ENCODE measurements around the gene EPHA2. TPM values are rescaled to one million over a fixed set of nuclear protein-coding genes. Genes with fewer than 3 reads are reported as not detected.

Gene EPHA2
- total RNA-seq, 2 experiments from 2014 or later, result 0.15 TPM; not detected in 1

- H3K4me2 ChIP-seq (ENCODE audit: low read length), result no peak overlapping the region
- no peaks in the 10 kb centered on the region for H4K20me1 ChIP-seq (ENCODE audit: insufficient read depth, low read length)
- intact Hi-C loops (cut with micrococcal nuclease; ENCODE audit: unreplicated experiment), result loop anchor here (1.0 to 10.0 kb wide), 4 partner anchors 58 to 182 kb away; partner anchors contain the start of gene SRARP
- no peaks in the 10 kb centered on the region for H3K79me2 ChIP-seq (ENCODE audit: insufficient read depth, low read depth, low read length)
- CTCF ChIA-PET (ENCODE audit: unreplicated experiment), result interaction anchor here (0.6 to 1.3 kb wide), 2 partner anchors 16 to 108 kb away, joined by 3 to 6 read pairs; no protein-coding TSS in a partner anchor
- no peak for DNase-seq (ENCODE audit: low spot score)
- H2AFZ ChIP-seq (ENCODE audit: low read length), result no peak overlapping the region
- H3K9me2 ChIP-seq (ENCODE audit: insufficient read depth, low read length), result no peaks in the 10 kb centered on the region
- H3K9me3 ChIP-seq (ENCODE audit: low read length), result no peaks in the 10 kb centered on the region
- no peaks in the 10 kb centered on the region for H3K36me3 ChIP-seq (ENCODE audit: insufficient read depth, low read length)
- H3K4me1 ChIP-seq (ENCODE audit: insufficient read depth, low read length, poor library complexity, severe bottlenecking), result no peaks in the 10 kb centered on the region
- no peak overlapping the region for H3K27ac ChIP-seq (ENCODE audit: low read depth, low read length, poor library complexity, severe bottlenecking)
- no TSS peak for BruUV-seq (replicated peaks)
- TF ChIP-seq EZH2phosphoT487 (IDR thresholded peaks at IDR 0.05; ENCODE audit: borderline replicate concordance, low read depth, low read length), result no peak
- no peak for TF ChIP-seq CTCF (conservative IDR thresholded peaks at IDR 0.05; ENCODE audit: low read length)
- no peak overlapping the region for H3K4me3 ChIP-seq (ENCODE audit: low read depth, low read length, poor library complexity, severe bottlenecking)
- POLR2A ChIA-PET, result interaction anchor here (1.0 kb wide), 1 partner anchor 108 kb away, joined by 4 read pairs; no protein-coding TSS in a partner anchor
These were observed 30.9 kb upstream of the EPHA2 start for GRCh38 chr1:16186655-16187235.

- Histone ChIP-seq H3K27ac (ENCODE audit: low read depth, low read length, poor library complexity, severe bottlenecking) (no peak overlapping the region), H3K4me2 (ENCODE audit: low read length) (no peak overlapping the region), H3K79me2 (ENCODE audit: insufficient read depth, low read depth, low read length) (no peaks in the 10 kb centered on the region), H3K4me3 (ENCODE audit: low read depth, low read length, poor library complexity, severe bottlenecking) (no peak overlapping the region), H3K9me3 (ENCODE audit: low read length) (no peaks in the 10 kb centered on the region), H2AFZ (ENCODE audit: low read length) (no peak overlapping the region), H4K20me1 (ENCODE audit: insufficient read depth, low read length) (no peaks in the 10 kb centered on the region), H3K4me1 (ENCODE audit: insufficient read depth, low read length, poor library complexity, severe bottlenecking) (no peaks in the 10 kb centered on the region), H3K9me2 (ENCODE audit: insufficient read depth, low read length) (no peaks in the 10 kb centered on the region), H3K36me3 (ENCODE audit: insufficient read depth, low read length) (no peaks in the 10 kb centered on the region)
- TF ChIP-seq EZH2phosphoT487 (IDR thresholded peaks at IDR 0.05; ENCODE audit: borderline replicate concordance, low read depth, low read length), result no peak
- TF ChIP-seq CTCF (conservative IDR thresholded peaks at IDR 0.05; ENCODE audit: low read length), result no peak
- BruUV-seq (replicated peaks), result no TSS peak
- no peak for DNase-seq (ENCODE audit: low spot score)
- ChIA-PET CTCF (ENCODE audit: unreplicated experiment) (no interaction called here), POLR2A (no interaction called here)
- intact Hi-C loops (cut with micrococcal nuclease; ENCODE audit: unreplicated experiment), result loop anchor here (5.0 to 10.0 kb wide), 2 partner anchors 178 to 180 kb away; partner anchors contain the start of gene SRARP
These were observed 28.9 kb upstream of the EPHA2 start for GRCh38 chr1:16184557-16185303.

All from OCI-LY7 (cell line).